GM19468 (cell line): ENCODE measurements around the gene ZNF207.
"Not testable (repeated sequence)": the region's sequence is repeated elsewhere in the genome, so short reads cannot be mapped to it uniquely, and the experiment has no call there.

Source experiments
- ATAC-seq: cut with Tn5 transposase; IDR thresholded peaks from one replicate; pipeline ENCODE4 v1.9.1; 2021; ENCODE audit warnings: mild to moderate bottlenecking, moderate library complexity, moderate number of reproducible peaks; ENCODE audit not compliant: unreplicated experiment; ENCODE audit errors: extremely low read depth

The ZNF207 gene

GRCh38 chr17:32385121-32385520 lies 35.2 kb downstream of the ZNF207 start:
- no peak for ATAC-seq

DNA sequence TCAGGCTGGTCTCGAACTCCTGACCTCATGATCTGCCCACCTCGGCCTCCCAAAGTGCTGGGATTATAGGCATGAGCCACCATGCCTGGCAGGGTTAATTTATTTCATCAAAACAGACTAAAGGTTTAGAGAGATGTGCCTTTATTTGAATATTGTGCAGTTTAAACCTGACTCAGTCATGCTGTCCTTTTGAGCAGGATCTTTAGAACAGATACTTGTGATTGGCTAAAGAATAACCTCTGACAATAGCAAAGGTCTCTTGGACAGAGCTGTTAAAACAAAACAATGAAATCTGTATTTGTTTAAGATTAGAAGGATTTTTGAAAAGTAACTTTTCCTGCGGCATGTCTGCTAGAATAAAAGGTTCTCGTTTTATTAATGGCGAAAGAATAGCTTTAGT lies 36.0 kb downstream of the ZNF207 start:
- ATAC-seq, result no peak

DNA sequence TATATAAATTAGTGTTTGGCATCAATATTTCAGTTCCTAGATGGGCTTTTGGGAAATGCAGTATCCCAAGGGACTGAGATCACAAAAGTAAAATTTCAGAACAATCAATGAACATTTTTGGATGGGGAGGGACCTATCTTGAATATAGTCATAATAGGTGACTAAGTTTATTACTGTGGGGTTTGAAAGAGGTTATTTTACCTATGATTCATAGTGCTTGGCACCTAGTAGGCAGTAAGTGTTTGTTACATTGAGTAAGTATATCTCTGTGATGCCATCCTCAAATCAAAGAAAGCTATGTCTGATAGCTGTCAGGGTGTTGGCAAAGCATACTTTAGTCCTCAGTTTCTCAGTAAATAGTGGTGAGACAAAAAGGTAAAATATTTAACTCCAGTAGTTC lies 36.9 kb downstream of the ZNF207 start:
- ATAC-seq, result no peak

DNA sequence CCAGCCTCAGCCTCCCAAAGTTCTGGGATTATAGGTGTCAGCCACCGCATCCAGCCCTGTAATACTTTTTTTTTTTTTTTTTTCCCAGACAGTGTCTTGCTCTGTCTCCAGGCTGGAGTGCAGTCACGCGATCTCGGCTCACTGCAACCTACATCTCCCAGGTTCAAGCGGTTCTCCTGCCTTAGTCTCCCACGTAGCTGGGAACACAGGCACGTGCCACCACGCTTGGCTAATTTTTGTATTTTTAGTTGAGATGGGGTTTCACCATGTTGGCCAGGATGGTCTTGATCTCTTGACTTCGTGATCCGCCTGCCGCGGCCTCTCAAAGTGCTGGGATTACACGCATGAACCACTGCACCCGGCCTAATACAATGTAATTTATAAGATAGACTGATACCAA lies 38.2 kb downstream of the ZNF207 start:
- not testable (repeated sequence) for ATAC-seq

DNA sequence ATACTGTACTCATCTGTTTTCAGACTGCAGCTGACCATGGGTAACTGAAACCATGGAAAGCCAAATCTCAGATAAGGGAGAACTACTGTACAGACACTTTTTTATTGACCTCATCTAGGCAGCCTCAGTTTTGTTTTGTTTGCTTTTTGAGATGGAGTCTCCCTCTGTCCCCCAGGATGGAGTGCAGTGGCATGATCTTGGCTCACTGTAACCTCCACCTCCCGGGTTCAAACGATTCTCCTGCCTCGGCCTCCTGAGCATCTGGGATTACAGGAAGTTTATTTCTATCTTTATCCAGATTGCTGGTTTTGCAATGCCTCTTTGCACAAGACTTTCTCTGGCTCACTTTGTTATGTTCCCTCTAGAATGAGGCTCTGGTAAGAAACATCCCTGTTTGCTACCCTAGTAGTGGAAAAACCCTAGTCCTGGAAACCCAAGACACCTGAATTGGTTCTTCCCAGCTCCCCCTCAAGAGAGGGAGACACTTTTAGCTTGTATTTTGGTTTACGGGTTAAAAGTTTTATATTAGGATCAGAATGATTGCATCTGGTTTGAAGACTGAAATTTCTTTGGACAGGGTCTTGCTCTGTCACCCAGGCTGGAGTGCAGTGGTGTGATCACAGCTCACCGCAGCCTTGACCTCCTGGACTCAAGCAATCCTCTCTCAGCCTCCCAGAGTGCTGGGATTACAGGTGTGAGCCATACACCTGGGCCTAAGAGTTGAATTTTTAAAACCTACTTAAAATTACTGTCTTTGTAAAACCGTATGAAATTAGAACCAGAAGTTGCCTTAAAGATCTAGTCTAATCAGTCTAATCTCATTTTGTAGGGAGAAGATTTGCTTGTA lies 38.9 kb downstream of the ZNF207 start:
- no peak for ATAC-seq

GRCh38 chr17:32393904-32394303 lies 43.9 kb downstream of the ZNF207 start:
- no peak for ATAC-seq

DNA sequence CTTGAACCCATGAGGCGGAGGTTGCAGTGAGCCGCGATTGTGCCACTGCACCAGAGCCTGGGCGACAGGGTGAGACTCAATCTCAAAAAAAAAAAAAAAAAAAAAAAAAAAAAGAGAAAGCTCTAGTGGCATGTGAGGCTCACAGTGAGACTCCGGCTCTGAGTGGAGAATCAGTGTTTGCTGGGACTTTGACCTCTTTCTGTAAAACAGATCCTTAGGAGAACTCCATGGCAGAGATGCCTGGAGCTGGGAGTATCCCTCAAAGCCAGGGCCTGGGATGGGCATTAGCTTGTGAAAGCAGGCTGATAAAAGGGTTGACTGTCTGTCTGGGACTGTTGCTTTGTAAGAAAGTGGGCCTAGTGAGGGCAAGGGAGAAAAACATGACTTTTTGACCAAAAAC lies 46.4 kb downstream of the ZNF207 start:
- no peak for ATAC-seq

GRCh38 chr17:32398946-32399345 lies 49.0 kb downstream of the ZNF207 start:
- no peak for ATAC-seq

DNA sequence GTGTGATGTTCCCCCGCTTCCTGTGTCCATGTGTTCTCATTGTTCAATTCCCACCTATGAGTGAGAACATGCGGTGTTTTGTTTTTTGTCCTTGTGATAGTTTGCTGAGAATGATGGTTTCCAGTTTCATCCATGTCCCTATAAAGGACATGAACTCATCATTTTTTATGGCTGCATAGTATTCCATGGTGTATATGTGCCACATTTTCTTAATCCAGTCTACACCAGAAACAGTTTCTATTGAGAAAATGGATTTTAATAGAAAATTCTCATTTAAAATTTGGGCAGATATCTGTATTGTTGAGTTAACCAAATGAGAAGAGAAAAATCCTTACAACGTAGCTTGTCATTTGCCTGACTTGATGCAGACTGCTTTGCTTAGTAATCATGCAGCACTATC lies 60.1 kb downstream of the ZNF207 start:
- not testable (repeated sequence) for ATAC-seq

DNA sequence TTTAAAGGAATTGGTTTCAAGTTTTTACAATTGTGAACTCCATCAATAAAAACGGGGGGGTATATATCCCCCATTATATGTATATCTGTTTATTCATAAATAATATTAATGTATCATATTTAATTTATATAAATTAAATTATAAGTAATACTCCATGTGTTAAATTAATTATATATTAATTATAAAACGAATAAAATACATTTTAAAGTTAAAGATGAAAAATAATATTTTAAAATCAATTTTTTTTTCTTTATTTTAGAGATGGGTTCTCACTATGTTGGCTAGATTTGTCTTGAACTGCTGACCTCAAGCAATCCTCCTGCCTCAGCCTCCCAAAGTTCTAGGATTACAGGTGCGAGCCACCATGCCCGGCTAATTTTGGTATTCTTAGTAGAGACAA lies 76.9 kb downstream of the ZNF207 start:
- ATAC-seq, result no peak

DNA sequence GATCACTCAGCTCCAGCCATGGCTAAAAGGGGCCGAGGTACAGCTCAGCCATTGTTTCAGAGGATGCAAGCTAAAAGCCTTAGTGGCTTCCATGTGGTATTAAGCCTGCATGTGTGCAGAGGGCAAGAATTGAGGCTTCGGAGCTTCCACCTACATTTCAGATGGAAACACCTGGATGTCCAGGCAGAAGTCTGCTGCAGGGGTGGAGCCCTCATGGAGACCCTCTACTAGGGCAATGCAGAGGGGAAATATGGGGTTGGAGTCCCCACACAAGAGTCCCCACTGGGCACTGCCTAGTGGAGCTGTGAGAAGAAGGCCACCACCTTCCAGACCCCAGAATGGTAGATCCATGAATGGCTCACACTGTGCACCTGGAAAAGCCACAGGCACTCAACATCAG lies 79.6 kb downstream of the ZNF207 start:
- no peak for ATAC-seq
